ENCODE results near the gene UTP20. TPM values are rescaled to one million over a fixed set of nuclear protein-coding genes. Genes with fewer than 3 reads are reported as not detected.
"Not testable (repeated sequence)": the region's sequence is repeated elsewhere in the genome, so short reads cannot be mapped to it uniquely, and the experiment has no call there.

Gene UTP20
- total RNA-seq, 1 experiment from 2014 or later: 6.8 TPM

DNA sequence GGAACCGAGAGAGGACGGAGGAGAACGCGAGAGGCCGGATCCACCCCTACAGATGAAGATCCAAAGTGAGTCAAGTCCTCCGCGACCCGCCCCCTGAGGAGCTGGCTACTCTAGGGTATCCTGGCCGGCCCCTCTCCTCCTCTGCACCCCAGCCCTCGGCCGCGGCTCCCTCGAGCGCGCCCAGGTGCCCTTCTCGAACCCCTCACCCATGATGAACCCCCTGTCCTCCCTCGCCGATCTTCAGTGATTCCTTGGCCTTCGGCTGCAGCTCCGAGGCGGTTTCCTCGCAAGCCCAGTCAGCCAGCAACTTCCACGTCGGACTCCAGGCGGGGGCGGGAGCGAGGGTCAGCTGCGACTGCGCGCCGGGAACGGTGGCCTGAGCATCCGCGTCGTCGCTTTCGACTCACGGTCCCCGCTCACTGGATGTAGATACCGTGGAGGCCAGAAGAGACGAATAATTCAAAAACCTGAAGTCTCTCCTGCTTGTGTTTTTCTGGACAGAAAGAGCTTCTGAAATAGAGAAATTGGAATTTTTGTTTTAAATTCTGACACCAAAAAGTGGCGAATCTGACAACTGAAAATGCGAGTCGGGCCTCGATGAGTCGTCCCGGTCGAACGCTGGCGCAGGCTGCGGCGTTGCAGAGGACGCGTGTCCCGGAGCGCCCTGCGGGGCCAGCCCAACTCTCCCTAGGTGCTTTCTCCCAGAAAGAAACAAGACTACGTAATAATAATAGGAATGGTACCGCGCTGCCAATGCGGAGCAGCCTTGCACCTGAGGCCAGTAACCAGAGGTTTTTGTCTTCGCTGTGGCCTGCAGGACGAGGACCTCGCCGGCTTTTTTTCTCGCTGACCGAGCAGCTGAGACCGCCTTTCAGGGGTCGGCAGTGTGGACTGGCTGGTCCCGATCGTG, 127.8 kb downstream of the UTP20 start, which contains the start of gene ARL1:
ARL1 (minus strand) TSS at position 337 of the 910 bp plus-strand sequence; CDS start at position 210, 127 bp downstream.
- in situ Hi-C loops (cut with HindIII; ENCODE audit: low pct_unique_long_range_greater_than_20kb, low sequenced_read_pairs): no loop called here
- peak; percentile 87 for DNase-seq (ENCODE audit: low read depth)

DNA sequence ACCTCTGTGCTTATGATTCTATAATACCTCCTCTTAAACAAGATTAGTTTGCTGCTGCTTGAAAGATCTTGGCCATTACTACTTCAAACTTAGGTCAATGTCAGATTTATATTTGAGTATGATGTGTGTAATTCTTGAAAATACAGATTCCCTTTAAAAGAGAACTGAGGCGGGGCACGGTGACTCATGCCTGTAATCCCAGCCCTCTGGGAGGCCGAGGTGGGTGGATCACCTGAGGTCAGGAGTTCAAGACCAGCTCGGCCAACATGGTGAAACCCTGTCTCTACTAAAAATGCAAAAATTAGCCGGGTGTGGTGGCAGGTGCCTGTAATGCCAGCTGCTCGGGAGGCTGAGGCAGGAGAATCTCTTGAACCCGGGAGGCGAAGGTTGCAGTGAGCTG, 130.3 kb downstream of the UTP20 start:
- in situ Hi-C loops (cut with HindIII; ENCODE audit: low pct_unique_long_range_greater_than_20kb, low sequenced_read_pairs); DNase-seq (ENCODE audit: low read depth): not testable (repeated sequence)

DNA sequence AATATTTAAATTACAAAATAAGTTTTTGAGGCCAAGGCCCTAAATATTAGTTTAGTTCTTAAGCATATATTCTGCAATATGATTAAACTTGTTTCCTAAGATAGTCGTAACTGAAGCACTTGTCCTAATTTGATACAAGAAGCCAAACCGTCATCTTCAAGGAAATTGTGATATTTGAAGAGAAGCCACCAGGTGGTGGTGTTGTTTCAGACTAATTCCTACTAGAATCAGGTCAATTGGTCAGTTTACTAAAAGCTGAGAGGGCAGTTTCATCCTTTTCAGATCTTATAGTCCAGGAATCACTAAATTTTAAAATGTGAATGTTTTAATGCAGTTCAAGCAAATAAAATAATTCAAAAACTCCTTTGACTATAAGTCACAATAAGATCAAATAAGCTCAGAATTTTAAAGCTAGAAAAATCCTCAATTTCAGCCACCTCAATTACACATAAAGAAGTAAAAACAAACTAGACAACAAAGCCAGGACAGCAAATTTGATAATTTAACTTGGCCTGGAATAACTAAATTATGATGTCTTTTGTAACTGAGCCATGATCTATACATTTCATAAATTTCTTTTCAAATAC, 134.7 kb downstream of the UTP20 start:
- DNase-seq (ENCODE audit: low read depth): peak; percentile 26
- in situ Hi-C loops (cut with HindIII; ENCODE audit: low pct_unique_long_range_greater_than_20kb, low sequenced_read_pairs): no loop called here

DNA sequence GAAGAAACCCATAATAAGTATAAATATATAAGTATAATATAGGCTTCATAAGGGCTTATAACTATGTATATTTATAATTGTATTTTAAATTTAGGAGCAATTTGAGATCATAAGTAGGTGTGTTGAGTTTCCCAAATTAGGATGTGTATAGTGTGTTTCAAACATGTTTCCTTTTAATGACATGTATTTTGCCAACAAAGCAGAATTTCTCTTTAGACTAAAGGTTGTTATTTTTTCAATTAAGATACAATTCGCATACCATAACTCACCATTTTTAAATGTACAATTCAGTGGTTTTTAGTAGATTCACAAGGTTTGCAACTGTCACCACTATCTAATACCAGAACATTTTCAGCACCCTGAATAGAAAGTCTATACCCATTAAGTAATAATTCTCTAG, 135.3 kb downstream of the UTP20 start:
- in situ Hi-C loops (cut with HindIII; ENCODE audit: low pct_unique_long_range_greater_than_20kb, low sequenced_read_pairs): no loop called here
- DNase-seq (ENCODE audit: low read depth): no peak

DNA sequence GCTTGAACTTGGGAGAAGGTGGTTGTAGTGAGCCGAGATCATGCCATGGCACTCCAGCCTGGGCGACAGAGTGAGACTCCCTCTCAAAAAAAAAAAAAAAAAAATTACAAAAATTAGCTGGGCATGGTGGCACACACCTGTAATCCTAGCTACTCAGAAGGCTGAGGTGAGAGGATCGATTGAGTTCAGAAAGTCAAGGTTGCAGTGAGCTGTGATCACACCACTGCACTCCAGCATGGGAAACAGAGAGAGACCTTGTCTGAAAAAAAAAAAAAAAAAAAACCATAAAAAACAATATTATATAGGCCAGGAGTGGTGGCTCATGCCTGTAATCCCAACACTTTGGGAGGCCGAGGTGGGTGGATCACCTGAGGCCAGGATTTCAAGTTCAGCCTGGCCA, 142.2 kb downstream of the UTP20 start:
- DNase-seq (ENCODE audit: low read depth); in situ Hi-C loops (cut with HindIII; ENCODE audit: low pct_unique_long_range_greater_than_20kb, low sequenced_read_pairs): not testable (repeated sequence)

DNA sequence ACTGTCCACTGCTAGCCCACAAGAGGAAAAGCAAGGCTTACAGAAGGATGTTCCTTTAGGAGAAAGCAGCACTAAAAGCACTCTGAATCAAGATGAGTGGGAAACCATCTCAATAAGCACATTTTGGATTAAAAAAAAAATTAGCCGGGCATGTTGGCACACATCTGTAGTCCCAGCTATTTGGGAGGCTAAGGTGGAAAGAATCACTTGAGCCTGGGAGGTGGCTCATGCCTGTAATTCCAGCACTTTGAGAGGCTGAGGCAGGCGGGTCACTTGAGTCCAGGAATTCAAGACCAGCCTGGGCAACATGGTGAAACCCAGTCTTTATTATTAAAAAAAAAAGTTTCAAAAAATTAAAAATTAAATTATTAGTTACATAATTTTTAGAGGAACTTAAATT, 144.7 kb downstream of the UTP20 start:
- no peak for DNase-seq (ENCODE audit: low read depth)
- in situ Hi-C loops (cut with HindIII; ENCODE audit: low pct_unique_long_range_greater_than_20kb, low sequenced_read_pairs): no loop called here

DNA sequence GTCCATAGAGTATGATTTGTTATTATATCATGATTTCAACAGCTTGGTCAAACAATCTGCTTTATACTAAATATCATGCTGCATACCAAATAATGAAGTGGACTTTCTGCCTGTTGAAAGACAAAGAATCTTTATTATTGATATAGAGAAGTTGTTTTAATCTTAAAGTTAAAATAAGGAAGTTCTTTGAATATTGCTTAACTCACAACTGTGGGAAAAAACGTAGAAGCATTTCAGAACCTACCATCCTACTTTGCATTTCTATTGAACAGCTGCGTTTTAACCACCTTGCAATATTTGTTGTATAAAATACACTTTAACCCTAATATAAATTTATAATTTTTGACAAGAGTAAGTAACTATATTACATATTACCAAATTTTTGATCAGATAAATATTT, 150.6 kb downstream of the UTP20 start:
- no peak for DNase-seq (ENCODE audit: low read depth)
- in situ Hi-C loops (cut with HindIII; ENCODE audit: low pct_unique_long_range_greater_than_20kb, low sequenced_read_pairs): no loop called here

DNA sequence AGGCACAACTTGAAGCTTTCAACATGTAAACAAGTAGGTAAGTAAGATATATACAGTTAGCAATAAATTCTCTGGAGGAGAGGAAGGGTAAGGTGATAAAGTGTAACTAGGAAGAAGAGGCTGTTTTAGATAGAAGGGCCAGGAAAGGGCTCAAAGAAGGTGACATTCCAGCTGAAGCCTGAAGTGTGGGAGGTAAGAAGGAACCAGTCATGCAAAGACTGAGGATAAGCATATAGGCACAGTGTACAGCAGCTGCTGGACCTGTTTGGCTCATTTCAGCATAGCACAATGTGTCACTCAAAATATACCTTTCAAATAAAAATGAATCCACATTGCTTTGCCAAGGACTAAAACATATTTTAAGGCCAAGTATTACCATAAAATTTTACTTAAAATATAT, 156.2 kb downstream of the UTP20 start:
- no peak for DNase-seq (ENCODE audit: low read depth)
- in situ Hi-C loops (cut with HindIII; ENCODE audit: low pct_unique_long_range_greater_than_20kb, low sequenced_read_pairs): no loop called here

Other genes starting within 250 kb of the UTP20 start
- gene SLC5A8, start 69.9 kb upstream of the UTP20 start, total RNA-seq (2014; rRNA removed; shearing (Covaris generic); ENCODE audit: low replicate concordance): not detected in 2 replicates
- 75.4 and 107 TPM in 2 replicates for gene ARL1, start 127.7 kb downstream of the UTP20 start, total RNA-seq (2014; rRNA removed; shearing (Covaris generic); ENCODE audit: low replicate concordance)
- gene SPIC, start 195.2 kb downstream of the UTP20 start, total RNA-seq (2014; rRNA removed; shearing (Covaris generic); ENCODE audit: low replicate concordance): not detected in 2 replicates